Endodermal cell (in vitro differentiated cells): Measurements from ENCODE around the gene MPP2. TPM values are rescaled to one million over a fixed set of nuclear protein-coding genes. Genes with fewer than 3 reads are reported as not detected.

Experiments used
- DNase-seq: peaks from one replicate; pipeline ENCODE4 v3.0.0-alpha.2; 2017
- H3K27ac ChIP-seq: 2 replicates; pipeline ENCODE4 v1.5.1; 2013; ENCODE audit warnings: mild to moderate bottlenecking, low read depth, low read length, moderate library complexity
- H3K27me3 ChIP-seq: 2 replicates; pipeline ENCODE4 v1.6.1; 2013; ENCODE audit warnings: mild to moderate bottlenecking, low read length, moderate library complexity; ENCODE audit not compliant: insufficient read depth, control insufficient read depth, poor library complexity, severe bottlenecking
- H3K36me3 ChIP-seq: 2 replicates; pipeline ENCODE4 v1.7.0; 2013; ENCODE audit warnings: mild to moderate bottlenecking, low read length, moderate library complexity; ENCODE audit not compliant: control insufficient read depth, insufficient read depth
- H3K4me1 ChIP-seq: one replicate; pipeline ENCODE4 v1.7.0; 2013; ENCODE audit warnings: low read length; ENCODE audit not compliant: control insufficient read depth, insufficient read depth
- H3K4me3 ChIP-seq: 2 replicates; pipeline ENCODE4 v1.5.1; 2013; ENCODE audit warnings: mild to moderate bottlenecking, low read length, moderate library complexity
- H3K9ac ChIP-seq: 2 replicates; pipeline ENCODE4 v1.6.1; 2013; ENCODE audit warnings: mild to moderate bottlenecking, low read length, moderate library complexity; ENCODE audit not compliant: poor library complexity, severe bottlenecking; ENCODE audit errors: extremely low read depth
- H3K9me3 ChIP-seq: 2 replicates; pipeline ENCODE4 v1.6.1; 2013; ENCODE audit warnings: mild to moderate bottlenecking, low read length, moderate library complexity; ENCODE audit not compliant: control insufficient read depth
- H3K27ac Mint-ChIP-seq: 2 replicates; pipeline ENCODE4 v1.8.0; 2020; ENCODE audit warnings: mixed read lengths
- H3K27me3 Mint-ChIP-seq: 2 replicates; pipeline ENCODE4 v1.8.0; 2021; ENCODE audit warnings: mild to moderate bottlenecking, mixed read lengths; ENCODE audit not compliant: insufficient read depth
- H3K36me3 Mint-ChIP-seq: 2 replicates; pipeline ENCODE4 v1.8.0; 2020; ENCODE audit warnings: low read depth, mixed read lengths
- H3K4me1 Mint-ChIP-seq: 2 replicates; pipeline ENCODE4 v1.8.0; 2020; ENCODE audit warnings: mixed read lengths
- H3K4me3 Mint-ChIP-seq: 2 replicates; pipeline ENCODE4 v1.8.0; 2020; ENCODE audit warnings: mild to moderate bottlenecking, moderate library complexity, mixed read lengths
- H3K9me3 Mint-ChIP-seq: 2 replicates; pipeline ENCODE4 v1.8.0; 2020; ENCODE audit warnings: mild to moderate bottlenecking, mixed read lengths
- CTCF ChIP-seq: fragments of 200-600 bp; sonication (generic); conservative IDR thresholded peaks from 2 replicates; pipeline ENCODE4 v1.5.0; 2021; ENCODE audit warnings: antibody characterized with exemption, mild to moderate bottlenecking
- WGBS, 2 experiments: methylation state at CpG; one replicate each; pipeline versions ENCODE4 v1.1.5 to v1.1.7; 2013; ENCODE audit warnings: missing lambda C conversion rate in 2 of 2, mixed read lengths in 1 of 2; ENCODE audit not compliant: insufficient coverage in 1 of 2, insufficient read length in 1 of 2; 5-methylcytosine and 5-hydroxymethylcytosine counted together
- total RNA-seq, 2 donors: library from RNA; stranded (reverse); fragmentation: NEBNext Ultra II Directional in 1 of 2; extraction: Animal tissue kit (Norgen Biotek cat#: 25700) in 1 of 2; gene quantifications; 2 replicates in 1 of 2; 3 replicates in 1 of 2; pipeline ENCODE4 v1.2.1, GENCODE V29; 2021

The MPP2 gene
- total RNA-seq, 2 donors from 2014 or later: 16.2 to 18.3 TPM

DNA sequence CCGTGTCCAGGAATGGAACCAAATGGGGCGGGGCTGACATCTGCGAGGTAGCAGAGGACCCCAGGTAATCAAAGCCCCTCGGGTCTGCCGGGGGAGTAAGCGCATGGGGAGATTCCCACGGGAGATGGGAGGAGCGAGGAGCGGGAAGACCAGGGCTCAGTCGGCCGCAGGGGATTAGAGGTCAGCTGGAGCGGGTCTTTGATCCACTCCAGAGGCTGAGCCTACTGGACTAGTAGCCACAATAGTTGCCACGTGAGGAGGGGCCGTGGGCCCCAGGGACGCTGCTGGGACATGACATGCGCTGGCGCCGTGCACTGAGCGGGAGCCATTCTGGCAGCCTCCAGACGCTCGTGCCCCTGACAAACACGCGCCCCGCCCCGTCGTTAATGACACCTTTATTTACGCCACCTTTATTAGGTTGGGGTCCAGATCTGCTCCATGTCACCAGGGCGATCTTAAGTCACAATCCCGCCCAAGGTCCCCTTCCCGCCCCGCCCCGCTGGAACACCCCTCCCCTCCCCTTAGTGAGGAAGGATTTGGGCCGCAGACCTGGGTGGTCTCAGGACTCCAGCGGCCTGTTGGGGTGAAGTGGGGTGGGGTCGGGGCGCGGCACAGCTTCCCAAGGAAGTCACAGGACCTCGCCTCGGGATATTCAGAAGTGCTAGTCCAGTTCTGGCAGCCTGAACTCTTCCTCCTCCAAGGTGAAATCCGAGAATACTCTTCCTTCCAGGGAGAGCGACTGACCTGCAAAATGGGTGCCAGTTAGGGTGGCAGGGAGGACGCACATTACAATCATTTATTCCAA is 19.9 kb upstream of the MPP2 start:
- WGBS, 2 experiments: 25 to 40% methylated on average over 28 to 37 of the region's 42 CpGs
- Mint-ChIP-seq H3K9me3 (no peaks in the 10 kb centered on the region), H3K4me3 (peak overlapping the region; percentile 32), H3K27me3 (peaks cover 53% of the 10 kb centered on the region), H3K4me1 (peaks cover 5% of the 10 kb centered on the region), H3K27ac (no peak overlapping the region), H3K36me3 (no peaks in the 10 kb centered on the region)
- H3K36me3 ChIP-seq: no peaks in the 10 kb centered on the region
- peaks cover 41% of the 10 kb centered on the region for H3K27me3 ChIP-seq
- no peak overlapping the region for H3K27ac ChIP-seq
- no peaks in the 10 kb centered on the region for H3K4me1 ChIP-seq
- no peaks in the 10 kb centered on the region for H3K9me3 ChIP-seq
- H3K9ac ChIP-seq: no peak overlapping the region
- TF ChIP-seq CTCF: no peak
- DNase-seq: no peak
- H3K4me3 ChIP-seq: no peak overlapping the region

GRCh38 chr17:43924558-43924957 is 17.2 kb upstream of the MPP2 start:
- Histone ChIP-seq H3K4me1 (no peaks in the 10 kb centered on the region), H3K9ac (no peak overlapping the region), H3K4me3 (no peak overlapping the region), H3K9me3 (no peaks in the 10 kb centered on the region), H3K27ac (no peak overlapping the region), H3K36me3 (no peaks in the 10 kb centered on the region), H3K27me3 (peaks cover 41% of the 10 kb centered on the region)
- Mint-ChIP-seq H3K27ac (no peak overlapping the region), H3K4me3 (no peak overlapping the region), H3K9me3 (no peaks in the 10 kb centered on the region), H3K4me1 (peaks cover 5% of the 10 kb centered on the region), H3K36me3 (no peaks in the 10 kb centered on the region), H3K27me3 (peaks cover 51% of the 10 kb centered on the region)
- TF ChIP-seq CTCF: no peak
- DNase-seq: no peak
- 86 to 94% methylated on average over 2 of the region's 2 CpGs for WGBS, 2 experiments

DNA sequence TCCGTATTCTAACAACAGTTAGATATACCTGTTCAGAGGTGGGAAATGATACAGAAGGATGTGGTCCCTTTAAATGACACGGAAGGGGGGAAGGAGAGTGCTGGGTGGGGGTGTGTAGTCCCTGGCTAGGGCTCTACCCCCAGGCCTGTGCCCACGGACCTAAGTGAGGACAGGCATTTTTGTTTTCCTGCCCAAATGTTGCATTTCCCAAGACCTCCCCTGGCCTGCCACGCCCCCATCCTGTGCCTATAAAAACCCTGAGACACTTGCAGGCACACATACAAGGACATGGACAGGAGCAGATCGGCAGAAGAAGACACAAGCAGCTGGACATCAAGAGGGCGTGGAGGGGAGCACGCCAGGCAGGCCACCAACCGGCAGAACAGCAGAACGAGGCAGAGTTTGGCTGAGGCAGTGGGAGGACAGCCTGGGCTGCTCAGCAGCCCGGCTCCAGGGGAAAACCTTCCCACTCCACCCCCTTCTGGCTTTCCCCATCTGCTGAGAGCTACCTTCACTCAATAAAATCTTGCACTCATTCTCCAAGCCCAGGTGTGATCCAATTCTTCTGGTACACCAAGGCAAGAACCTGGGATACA is 13.3 kb upstream of the MPP2 start:
- peaks cover 6% of the 10 kb centered on the region for H3K9me3 ChIP-seq
- Mint-ChIP-seq H3K4me1 (peaks cover 18% of the 10 kb centered on the region), H3K9me3 (no peaks in the 10 kb centered on the region), H3K27ac (no peak overlapping the region), H3K36me3 (no peaks in the 10 kb centered on the region), H3K27me3 (peaks cover 42% of the 10 kb centered on the region), H3K4me3 (no peak overlapping the region)
- no peak overlapping the region for H3K27ac ChIP-seq
- no peak overlapping the region for H3K9ac ChIP-seq
- H3K36me3 ChIP-seq: no peaks in the 10 kb centered on the region
- peaks cover 7% of the 10 kb centered on the region for H3K4me1 ChIP-seq
- TF ChIP-seq CTCF: no peak
- H3K4me3 ChIP-seq: no peak overlapping the region
- H3K27me3 ChIP-seq: peaks cover 6% of the 10 kb centered on the region
- no peak for DNase-seq
- WGBS, 2 experiments: 82 to 86% methylated on average over 7 to 10 of the region's 10 CpGs
